ENCODE measurements around the gene CMTM7. TPM values are rescaled to one million over a fixed set of nuclear protein-coding genes. Genes with fewer than 3 reads are reported as not detected.

CMTM7 gene
- total and polyA plus RNA-seq, 2 of the 8 experiments (the other 6 are each of a cell fraction or from before 2014, with no cell fraction given), result 33.3 to 65.8 TPM

GRCh38 chr3:32502946-32503286, 111.3 kb downstream of the CMTM7 start:
- Histone ChIP-seq H3K79me2 (ENCODE audit: control insufficient read depth in 1 of 2, insufficient read depth in 2 of 2, low read length in 2 of 2) (peaks cover 0 to 37% of the 10 kb centered on the region in 2 experiments; a peak in 2 of 4 replicates), H2BK15ac (ENCODE audit: low read length) (no peak overlapping the region), H2BK5ac (ENCODE audit: low read depth, low read length) (no peak overlapping the region), H3K4me2 (ENCODE audit: insufficient read depth in 1 of 2, low read depth in 2 of 2, low read length in 2 of 2) (peak overlapping the region; percentile 65 to 79), H3K4me1 (replicated peaks in 1 of 4; ENCODE audit: control insufficient read depth in 3 of 4, insufficient read depth in 4 of 4, low read length in 3 of 4) (peaks cover 0 to 7% (median 3%) of the 10 kb centered on the region in 4 experiments; a peak in 5 of 7 replicates), H4K20me1 (replicated peaks in 1 of 2; ENCODE audit: control insufficient read depth in 1 of 2, insufficient read depth in 2 of 2, low read length in 2 of 2) (peaks cover 0 to 2% of the 10 kb centered on the region in 2 experiments), H3K27ac (ENCODE audit: low read depth, low read length) (no peak overlapping the region), H3K9ac (replicated peaks in 1 of 4; ENCODE audit: extremely low read depth in 1 of 4, low read depth in 3 of 4, low read length in 3 of 4) (peak overlapping the region in 1 of 4 experiments; percentile 24; a peak in 1 of 7 replicates), H4K91ac (replicated peaks; ENCODE audit: insufficient read length, low read length) (peak overlapping the region; percentile 31), H4K8ac (ENCODE audit: extremely low read depth, insufficient read depth, low read length) (no peak overlapping the region), H4K5ac (ENCODE audit: insufficient read length, low read depth, low read length) (peak overlapping the region; percentile 83), H2BK120ac (replicated peaks; ENCODE audit: low read depth, low read length) (no peak overlapping the region), H3K14ac (ENCODE audit: insufficient read length) (no peak overlapping the region), H3K79me1 (ENCODE audit: low read depth, low read length) (no peaks in the 10 kb centered on the region), H3K27me3 (replicated peaks in 1 of 4; ENCODE audit: control insufficient read depth in 3 of 4, extremely low read depth in 1 of 4, insufficient read depth in 3 of 4, low read length in 3 of 4) (no peaks in the 10 kb centered on the region), H2AFZ (ENCODE audit: low read length) (peak overlapping the region; percentile 98; the same call in 1 of the 2 replicates), H2BK20ac (ENCODE audit: low read length) (no peak overlapping the region), H3K9me3 (ENCODE audit: insufficient read depth in 2 of 2, low read depth in 1 of 2, low read length in 1 of 2) (no peaks in the 10 kb centered on the region), H3K4me3 (ENCODE audit: extremely low read depth in 1 of 4, insufficient read depth in 2 of 4, low read depth in 3 of 4, low read length in 4 of 4) (peak overlapping the region; percentile 83 to 98 (median 88); a peak in 7 of 8 replicates), H2BK12ac (ENCODE audit: low read depth, low read length) (no peak overlapping the region), H3K23ac (ENCODE audit: insufficient read length) (no peak overlapping the region), H2AK5ac (ENCODE audit: low read depth, low read length) (no peak overlapping the region), H3K23me2 (ENCODE audit: low read depth, low read length) (no peaks in the 10 kb centered on the region), H3K36me3 (ENCODE audit: control insufficient read depth in 2 of 4, insufficient read depth in 4 of 4, low read length in 3 of 4) (no peaks in the 10 kb centered on the region), H3K18ac (ENCODE audit: extremely low read depth, low read length) (no peak overlapping the region), H3K56ac (replicated peaks; ENCODE audit: insufficient read length, low read depth, low read length) (no peak overlapping the region), H3K4ac (replicated peaks; ENCODE audit: insufficient read length, low read depth, low read length) (no peak overlapping the region)
- CTCF ChIA-PET (ENCODE audit: partially characterized antibody), result no interaction called here
- DNase-seq (ENCODE audit: low read depth in 1 of 2, low spot score in 2 of 2) (no peak), FAIRE-seq (no peak)
- POLR2A ChIA-PET (ENCODE audit: partially characterized antibody), result interaction anchor here (1.0 to 2.3 kb wide), 2 partner anchors 11 to 41 kb away, joined by 3 to 10 read pairs; no protein-coding TSS in a partner anchor
- 10% methylated on average over 6 of the region's 6 CpGs; no CpG with 5 or more reads in 1 of the 2 experiments for WGBS, 2 experiments (ENCODE audit: extremely low coverage in 1 of 2, insufficient coverage in 1 of 2, insufficient read length in 1 of 2, insufficient replicate concordance in 2 of 2, low coverage in 1 of 2, low lambda C conversion rate in 2 of 2, missing lambda C conversion rate in 1 of 2)
- TF ChIP-seq RXRA (IDR thresholded peaks at IDR 0.05; ENCODE audit: insufficient read depth, low read depth, low read length) (no peak), FOSL1 (IDR thresholded peaks at IDR 0.05; ENCODE audit: insufficient read depth, low read depth, low read length) (no peak), NANOG (IDR thresholded peaks at IDR 0.05; ENCODE audit: insufficient read depth, low read depth, low read length, poor library complexity, severe bottlenecking) (no peak), EZH2 (IDR thresholded peaks at IDR 0.05; ENCODE audit: low read depth, low read length, severe bottlenecking) (no peak), BCL11A (IDR thresholded peaks at IDR 0.05; ENCODE audit: low read depth in 2 of 2, low read length in 2 of 2) (no peak), BRCA1 (IDR thresholded peaks at IDR 0.05; ENCODE audit: low read depth, low read length) (no peak), ATF2 (IDR thresholded peaks at IDR 0.05; ENCODE audit: low read length) (no peak), USF2 (IDR thresholded peaks at IDR 0.05; ENCODE audit: low read length) (no peak), SRF (IDR thresholded peaks at IDR 0.05; ENCODE audit: low read depth, low read length) (no peak), SIN3A (conservative IDR thresholded peaks at IDR 0.05 in 1 of 2, IDR thresholded peaks at IDR 0.05 in 1 of 2; ENCODE audit: low read depth in 1 of 2, low read length in 2 of 2) (no peak)
